Tibial nerve (tissue), 3 donors: ENCODE data around the gene MAG.

Experiments used
- POLR2A ChIP-seq, 2 donors: fragments of 450-650 bp; IDR thresholded peaks; one replicate each; pipeline ENCODE4 v1.6.1; 2017; ENCODE audit warnings: antibody characterized with exemption in 2 of 2, mild to moderate bottlenecking in 2 of 2, moderate library complexity in 2 of 2
- TF ChIP-seq, protein P1 (sequence below), 5 experiments: fragments of 200-600 bp in 3 of 5; fragments of 450-650 bp in 2 of 5; sonication (generic) in 3 of 5; IDR thresholded peaks; one replicate each; pipeline ENCODE4 v1.5.1; 2016 to 2019; ENCODE audit warnings: antibody characterized with exemption in 5 of 5, mild to moderate bottlenecking in 3 of 5, moderate library complexity in 2 of 5

DNA sequence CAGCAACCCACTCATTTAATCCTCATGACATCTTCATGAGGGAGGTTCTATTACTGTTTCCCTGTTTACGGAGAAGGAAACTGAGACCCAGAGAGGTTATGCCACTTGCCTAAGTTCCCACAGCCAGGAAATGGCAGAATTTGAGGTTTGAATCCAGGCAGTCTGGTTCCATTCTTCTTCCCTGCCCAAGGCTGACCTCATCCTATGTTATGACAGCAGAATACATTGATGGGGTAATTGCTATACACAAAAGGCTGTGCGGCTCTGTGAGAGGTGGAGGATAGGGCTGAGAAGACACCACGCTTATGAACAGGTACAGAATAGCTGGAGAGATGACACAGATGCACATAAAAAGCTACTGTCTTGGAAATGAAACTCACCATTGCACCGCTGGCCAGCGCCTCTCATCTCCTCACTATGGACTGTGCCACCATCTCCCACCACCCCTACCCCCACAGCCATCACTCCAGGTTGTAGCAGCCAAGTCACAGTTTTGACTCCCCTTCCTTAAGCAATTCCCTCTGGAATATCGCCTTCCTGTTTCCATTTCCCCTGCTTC, 11.5 kb downstream of the MAG start:
- TF ChIP-seq, protein P1, sequence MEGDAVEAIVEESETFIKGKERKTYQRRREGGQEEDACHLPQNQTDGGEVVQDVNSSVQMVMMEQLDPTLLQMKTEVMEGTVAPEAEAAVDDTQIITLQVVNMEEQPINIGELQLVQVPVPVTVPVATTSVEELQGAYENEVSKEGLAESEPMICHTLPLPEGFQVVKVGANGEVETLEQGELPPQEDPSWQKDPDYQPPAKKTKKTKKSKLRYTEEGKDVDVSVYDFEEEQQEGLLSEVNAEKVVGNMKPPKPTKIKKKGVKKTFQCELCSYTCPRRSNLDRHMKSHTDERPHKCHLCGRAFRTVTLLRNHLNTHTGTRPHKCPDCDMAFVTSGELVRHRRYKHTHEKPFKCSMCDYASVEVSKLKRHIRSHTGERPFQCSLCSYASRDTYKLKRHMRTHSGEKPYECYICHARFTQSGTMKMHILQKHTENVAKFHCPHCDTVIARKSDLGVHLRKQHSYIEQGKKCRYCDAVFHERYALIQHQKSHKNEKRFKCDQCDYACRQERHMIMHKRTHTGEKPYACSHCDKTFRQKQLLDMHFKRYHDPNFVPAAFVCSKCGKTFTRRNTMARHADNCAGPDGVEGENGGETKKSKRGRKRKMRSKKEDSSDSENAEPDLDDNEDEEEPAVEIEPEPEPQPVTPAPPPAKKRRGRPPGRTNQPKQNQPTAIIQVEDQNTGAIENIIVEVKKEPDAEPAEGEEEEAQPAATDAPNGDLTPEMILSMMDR (IDR thresholded peaks at IDR 0.05) = no peak
- TF ChIP-seq POLR2A (IDR thresholded peaks at IDR 0.05) = no peak
